ENCODE measurements around the gene ZNF782.
"Not testable (repeated sequence)": the region's sequence is repeated elsewhere in the genome, so short reads cannot be mapped to it uniquely, and the experiment has no call there.

ZNF782 gene

DNA sequence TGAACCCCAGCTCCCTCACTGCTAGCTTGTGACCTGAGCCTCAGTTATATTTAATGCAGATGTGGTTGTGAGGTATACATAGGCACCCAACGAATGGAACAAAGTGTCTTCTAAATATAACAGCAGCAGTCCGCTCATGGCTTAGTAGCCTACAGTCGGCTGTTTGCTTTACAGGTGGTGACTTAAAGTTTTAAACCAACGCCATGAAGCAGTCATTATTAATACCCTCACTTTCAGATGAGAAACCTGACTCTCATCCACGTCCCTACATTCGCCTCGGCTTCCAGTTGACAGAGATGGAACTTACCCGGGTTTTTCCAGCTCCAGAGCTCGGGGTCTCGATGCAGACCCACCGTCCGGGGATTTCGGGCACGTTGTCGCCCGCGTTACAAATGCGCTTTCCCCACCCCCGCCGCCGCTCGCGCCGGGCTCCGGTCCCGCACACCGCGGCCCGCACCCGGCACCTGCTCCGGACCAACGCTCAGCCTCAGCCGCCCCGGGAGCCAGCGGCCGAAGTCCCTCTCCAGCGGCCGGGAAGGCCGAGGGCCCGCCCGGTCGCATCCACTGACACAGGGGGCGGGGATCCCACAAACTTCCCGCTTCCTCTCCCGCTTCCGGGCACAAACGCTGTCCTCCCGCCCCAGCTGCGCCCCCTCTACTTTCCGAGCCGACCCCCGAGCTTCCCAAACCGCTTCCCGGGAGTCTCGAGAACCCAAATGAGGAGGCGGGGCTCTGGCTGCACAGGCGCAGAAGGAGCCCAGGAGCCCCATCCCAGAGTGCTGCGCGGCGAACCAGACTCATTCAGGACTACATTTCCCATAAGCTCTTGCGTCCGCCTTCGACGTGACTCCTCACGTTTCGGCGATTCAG, at the start of gene ZNF782:
TSS of gene ZNF782 (minus strand) at position 734 of the 870 bp plus-strand sequence. CDS start 2,553 bp downstream, outside the sequence.
- DNase-seq, result peak; percentile 88 to 99 (median 95)

GRCh38 chr9:96900010-96900409, 45.7 kb upstream of the ZNF782 start:
- not testable (repeated sequence) for DNase-seq

DNA sequence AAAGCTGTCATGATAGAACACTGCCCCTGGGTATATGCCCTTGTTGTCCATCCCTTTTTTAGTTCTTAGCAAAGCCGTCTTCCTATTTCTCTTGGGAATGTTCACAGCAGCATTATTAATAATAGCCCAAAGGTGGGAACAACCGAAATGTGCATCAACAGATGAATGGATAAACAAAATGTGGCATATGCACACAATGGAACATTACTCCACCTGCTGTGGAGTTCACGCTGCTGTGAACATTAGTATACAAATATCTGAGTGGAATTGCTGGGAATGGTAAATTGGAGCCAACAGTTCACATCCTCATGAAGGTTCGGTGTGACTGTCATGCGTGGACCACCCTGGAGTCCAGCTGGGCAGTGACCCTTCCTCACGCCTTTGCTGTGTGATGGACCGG, 37.8 kb upstream of the ZNF782 start:
- no peak for DNase-seq

DNA sequence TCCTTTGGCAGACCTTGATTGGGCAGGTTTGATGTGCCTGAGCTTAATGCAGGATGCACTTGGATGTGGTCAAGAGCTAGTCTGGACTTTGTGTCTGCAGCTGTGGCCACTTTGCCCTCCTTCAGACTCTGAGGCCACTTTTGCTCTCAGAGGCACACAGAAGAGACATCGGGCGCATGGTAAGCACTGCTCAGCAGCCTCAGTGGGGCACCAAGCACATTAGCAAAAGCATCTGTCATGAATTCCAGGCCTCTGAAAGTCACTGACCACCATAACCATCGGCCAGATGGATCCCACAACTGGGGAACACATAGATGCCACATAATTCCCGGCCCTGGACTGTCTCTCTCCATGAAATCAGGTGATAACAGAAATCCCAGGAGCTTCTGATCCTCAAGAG, 34.3 kb upstream of the ZNF782 start:
- no peak for DNase-seq

- no peak for DNase-seq
Observed at GRCh38 chr9:96885424-96885823, 31.1 kb upstream of the ZNF782 start.

- no peak for DNase-seq
Observed at GRCh38 chr9:96884443-96884842, 30.1 kb upstream of the ZNF782 start.

- no peak for DNase-seq
Observed at GRCh38 chr9:96883922-96884321, 29.6 kb upstream of the ZNF782 start.

GRCh38 chr9:96877269-96877668, 23.0 kb upstream of the ZNF782 start:
- no peak for DNase-seq

DNA sequence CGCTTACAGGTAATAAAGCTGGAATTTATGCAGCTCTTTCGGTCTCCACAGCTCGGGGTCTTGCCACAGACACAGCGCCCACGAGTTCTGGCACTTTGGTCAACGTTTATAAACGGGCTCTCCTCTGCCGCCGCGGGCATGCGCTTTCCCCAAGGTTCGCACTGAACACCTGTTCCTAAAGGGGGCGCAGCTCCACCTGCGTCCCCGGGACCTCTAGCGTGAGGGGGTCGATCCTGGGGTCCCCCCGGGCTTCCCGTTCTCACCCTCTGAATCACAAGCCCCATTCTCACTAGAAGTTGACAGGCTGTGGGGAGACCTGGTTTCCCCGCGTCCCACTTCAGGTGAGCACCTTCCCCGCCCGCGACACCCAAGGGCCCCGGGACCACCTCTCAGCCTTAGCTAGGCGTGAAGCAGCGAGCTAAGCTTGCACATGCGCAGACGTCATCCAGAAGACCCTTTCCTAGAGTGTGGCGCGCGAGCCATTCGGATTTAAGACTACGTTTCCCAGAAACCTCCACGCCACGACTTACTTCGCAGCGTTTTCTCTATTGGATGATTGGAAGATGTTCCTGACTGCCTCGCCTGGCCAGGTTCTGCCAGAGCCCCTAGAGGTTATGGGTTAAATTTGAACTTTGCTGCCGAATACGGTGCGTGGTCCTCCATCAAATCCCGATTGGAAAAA, 21.3 kb upstream of the ZNF782 start:
- peak; percentile 85 to 98 (median 95) for DNase-seq

GRCh38 chr9:96874947-96875460, 20.7 kb upstream of the ZNF782 start:
- DNase-seq, result peak; percentile 36 to 85 (median 78)

DNA sequence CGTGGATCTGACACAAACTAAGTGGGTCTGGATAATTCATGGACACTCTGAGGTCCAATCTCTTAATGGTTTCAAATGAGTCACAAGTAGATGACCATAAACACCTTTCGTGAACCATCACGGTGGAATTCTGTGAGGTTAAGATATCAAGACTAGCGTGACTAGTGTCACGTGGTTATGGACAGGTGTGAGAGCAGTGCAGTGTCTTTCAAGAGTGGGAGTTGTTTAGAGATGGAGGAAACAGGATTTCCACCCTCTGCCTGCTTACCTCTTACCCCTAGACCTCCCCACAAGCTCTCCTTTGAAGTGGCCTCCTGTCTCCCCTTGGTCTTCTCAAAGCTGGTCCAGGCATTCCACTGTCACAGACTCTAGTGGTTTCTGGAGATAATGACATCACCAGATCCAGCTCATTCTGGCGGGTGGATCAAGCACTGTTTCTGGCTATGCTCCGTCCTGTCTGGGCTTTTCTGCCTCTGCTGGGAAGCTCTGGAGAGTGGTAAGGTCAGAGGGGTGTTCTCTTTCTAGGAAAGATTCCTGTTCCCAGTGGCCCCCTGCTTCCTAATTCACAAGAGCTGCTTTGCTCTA, 20.0 kb upstream of the ZNF782 start:
- no peak for DNase-seq

- no peak for DNase-seq
Observed at GRCh38 chr9:96871176-96871575, 16.9 kb upstream of the ZNF782 start.

- peak in 1 of 3 experiments; percentile 29 for DNase-seq
Observed at GRCh38 chr9:96868709-96869108, 14.4 kb upstream of the ZNF782 start.

DNA sequence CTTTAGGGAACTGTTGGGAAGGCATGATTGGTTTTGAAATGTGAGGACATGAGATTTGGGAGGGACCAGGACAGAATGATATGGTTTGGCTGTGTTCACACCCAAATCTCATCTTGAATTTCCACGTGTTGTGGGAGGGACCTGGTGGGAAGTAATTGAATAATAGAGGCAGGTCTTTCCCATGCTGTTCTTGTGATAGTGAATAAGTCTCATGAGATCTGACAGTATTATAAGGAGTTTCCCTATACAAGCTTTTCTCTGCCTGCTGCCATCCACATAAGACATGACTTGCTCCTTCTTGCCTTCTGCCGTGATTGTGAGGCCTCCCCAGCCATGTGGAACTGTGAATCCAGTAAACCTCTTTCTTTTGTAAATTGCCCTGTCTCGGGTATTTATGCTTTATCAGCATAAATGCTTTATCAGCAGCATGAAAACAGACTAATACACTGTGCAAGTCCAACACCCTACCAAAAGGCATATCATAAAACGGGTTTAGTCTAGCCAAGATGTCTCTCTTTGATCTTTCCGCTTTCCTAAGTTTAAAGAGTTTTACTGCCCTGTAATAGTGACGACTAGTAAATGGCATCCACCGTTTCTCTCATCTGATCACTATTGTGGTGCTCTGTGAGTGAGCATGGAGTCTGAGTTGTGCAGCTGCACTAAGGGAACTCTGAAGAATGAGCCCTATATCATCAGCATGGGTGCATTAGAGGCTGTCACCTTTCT, 12.9 kb upstream of the ZNF782 start:
- no peak for DNase-seq

DNA sequence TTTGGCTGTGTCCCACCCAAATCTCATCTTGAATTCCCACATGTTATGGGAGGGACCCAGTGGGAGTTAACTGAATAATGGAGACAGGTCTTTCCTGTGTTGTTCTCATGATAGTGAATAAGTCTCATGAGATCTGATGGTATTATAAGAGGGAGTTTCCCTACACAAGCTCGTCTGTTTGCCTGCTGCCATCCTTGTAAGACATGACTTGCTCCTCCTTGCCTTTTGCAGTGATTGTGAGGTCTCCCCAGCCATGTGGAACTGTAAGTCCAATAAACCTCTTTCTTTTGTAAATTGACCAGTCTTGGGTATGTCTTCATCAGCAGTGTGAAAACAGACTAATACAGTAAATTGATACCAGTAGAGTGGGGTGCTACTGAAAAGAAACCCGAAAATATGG, 10.9 kb upstream of the ZNF782 start:
- not testable (repeated sequence) for DNase-seq

DNA sequence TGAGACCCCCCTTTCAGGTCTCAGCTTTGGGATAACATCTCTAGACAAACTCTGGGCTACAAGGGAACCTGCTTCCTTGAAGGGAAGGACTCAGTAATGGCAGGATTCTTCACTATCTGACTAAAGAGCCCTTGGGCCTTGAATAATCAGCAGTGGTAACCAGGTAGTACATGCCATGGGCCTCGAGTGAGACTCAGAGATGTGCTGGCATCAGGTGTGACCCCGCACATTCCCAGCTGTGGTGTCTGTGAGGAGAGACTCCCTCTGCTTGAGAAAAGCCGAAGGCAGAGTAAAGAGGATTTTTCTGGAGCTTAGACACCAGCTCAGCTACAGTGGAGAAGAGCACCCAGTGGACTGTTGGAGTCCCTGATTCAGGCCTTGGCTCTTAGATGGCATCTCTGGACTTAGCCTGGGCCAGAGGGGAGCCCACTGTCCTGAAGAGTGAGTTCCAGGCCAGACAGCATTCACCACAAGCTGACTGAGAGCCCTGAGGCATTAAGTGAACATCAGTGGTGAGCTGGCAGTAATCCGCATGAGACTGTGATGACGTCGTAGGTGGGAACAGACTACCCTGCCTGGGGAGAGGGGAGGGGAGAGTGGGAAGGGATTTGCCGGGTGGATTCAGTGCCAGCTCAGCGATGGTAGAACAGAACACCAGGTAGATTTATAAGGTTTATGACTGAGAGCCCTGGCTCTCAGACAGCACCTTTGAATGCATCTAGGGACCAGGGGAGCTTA, 5.3 kb upstream of the ZNF782 start:
- DNase-seq, result no peak

DNA sequence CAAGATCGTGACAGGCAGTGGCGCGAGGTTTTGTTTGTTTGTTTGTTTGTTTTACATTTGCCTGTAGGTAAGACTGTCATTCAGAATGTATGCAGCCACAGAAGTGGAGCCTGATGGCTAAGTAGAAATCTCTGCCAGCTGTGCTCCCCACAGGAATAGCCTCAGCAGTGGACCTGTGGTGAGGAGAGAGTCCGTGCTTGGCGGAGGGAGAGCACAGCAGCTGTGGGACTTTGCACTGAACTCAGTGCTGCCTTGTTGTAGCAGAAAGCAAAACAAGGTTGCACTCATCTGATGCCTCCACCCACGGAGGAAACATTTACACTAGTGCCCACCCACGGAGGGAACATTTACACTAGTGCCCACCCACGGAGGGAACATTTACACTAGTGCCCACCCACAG, 4.4 kb upstream of the ZNF782 start:
- no peak for DNase-seq

GRCh38 chr9:96858018-96858573, 3.8 kb upstream of the ZNF782 start:
- peak in 1 of 3 experiments; percentile 5 for DNase-seq

DNA sequence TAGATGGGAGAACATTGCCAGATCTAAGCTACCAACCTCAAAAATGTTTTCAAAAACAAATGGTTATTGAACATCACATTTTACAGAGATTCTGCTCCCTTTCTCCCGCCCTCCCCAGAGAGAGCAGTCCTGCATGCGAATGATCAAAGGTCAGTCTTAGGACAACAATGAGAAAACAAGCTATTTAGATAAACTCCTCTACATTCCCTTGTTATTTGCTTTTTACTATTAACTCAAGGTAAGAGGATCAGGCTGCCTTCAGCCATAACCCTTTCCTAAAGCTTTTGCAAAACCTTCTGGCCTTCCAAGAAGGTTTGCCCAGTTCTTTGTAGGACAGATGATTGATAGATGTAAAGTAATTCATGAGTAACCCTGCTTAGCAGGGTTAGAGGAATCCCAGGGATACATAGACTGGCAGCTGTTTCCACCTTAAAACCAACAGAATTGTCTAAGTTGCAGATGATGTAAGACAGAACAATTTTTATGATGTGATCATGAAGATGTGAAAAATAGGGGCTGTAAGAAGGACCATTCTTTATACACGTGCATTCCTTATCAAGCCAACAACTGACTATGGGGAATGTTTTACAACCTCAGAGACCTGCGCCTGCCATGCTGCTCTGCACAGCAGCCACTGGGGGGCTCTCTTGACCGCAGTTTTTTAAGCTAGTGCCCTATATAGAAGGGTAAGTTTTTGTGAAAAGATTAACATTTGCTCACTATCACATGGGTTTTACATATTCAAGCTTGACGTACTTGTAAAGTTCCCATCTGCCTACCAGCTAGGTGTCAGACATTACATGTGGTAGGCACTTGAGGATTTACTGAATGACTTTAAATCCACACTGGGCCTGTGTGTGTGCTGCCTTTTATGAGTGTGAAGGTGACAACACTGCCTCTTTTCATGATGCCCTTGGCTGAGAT, 2.3 kb upstream of the ZNF782 start:
- peak; percentile 46 to 75 (median 54) for DNase-seq

GRCh38 chr9:96854651-96855273, 448 bp upstream of the ZNF782 start:
- DNase-seq, result peak in 1 of 3 experiments; percentile 47
